T follicular helper cell (primary cell): Measurements from ENCODE around the gene EPB41L2.
"Not testable (repeated sequence)": the region's sequence is repeated elsewhere in the genome, so short reads cannot be mapped to it uniquely, and the experiment has no call there.

ENCODE experiments used
- DNase-seq: peaks from one replicate; pipeline ENCODE4 v3.0.0-alpha.2; 2020; ENCODE audit warnings: low read depth

The EPB41L2 gene

DNA sequence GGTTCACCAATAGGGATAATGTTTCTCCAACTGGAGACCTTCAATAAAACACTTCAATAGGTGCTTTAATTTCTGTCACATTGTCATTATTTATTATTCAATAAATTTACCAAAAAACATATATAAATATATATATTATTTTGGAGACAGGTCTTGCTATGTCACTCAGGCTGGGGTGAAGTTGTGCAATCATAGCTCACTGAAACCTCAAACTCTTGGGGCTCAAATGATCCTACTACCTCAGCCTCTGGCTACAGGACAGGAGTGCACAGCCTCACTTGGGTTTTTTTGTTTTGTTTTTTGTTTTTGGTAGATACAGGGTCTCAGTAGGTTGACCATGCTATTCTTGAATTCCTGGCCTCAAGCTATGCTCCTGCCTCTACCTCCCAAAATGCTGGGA lies 226.0 kb downstream of the EPB41L2 start:
- no peak for DNase-seq

DNA sequence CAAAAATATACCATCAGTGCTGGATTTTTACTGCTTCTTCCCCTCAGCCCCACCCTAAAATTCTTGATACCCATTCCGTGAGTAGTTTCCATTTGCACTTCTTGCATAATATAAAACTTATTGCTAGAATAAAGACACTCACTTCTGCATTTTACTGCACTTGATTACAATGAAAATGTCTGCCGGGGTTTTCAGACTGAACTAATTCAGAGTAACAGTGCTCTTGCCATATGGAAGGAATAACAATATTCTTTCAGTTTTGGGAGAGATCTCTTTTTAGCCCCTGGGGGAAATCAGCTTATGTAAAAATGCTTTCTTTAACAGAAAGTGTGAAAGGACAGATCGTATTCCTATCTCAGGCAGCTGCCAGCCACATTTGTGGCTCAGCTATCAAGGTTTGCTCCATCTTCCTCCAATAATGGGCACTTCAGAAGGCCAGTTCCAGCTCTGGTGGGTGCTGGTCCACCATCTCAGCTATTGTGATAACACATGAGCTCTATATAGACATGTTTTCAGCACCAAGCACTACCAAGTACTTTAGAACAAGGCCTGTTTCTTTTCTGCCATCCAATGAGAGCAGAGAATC lies 226.9 kb downstream of the EPB41L2 start:
- DNase-seq: no peak

DNA sequence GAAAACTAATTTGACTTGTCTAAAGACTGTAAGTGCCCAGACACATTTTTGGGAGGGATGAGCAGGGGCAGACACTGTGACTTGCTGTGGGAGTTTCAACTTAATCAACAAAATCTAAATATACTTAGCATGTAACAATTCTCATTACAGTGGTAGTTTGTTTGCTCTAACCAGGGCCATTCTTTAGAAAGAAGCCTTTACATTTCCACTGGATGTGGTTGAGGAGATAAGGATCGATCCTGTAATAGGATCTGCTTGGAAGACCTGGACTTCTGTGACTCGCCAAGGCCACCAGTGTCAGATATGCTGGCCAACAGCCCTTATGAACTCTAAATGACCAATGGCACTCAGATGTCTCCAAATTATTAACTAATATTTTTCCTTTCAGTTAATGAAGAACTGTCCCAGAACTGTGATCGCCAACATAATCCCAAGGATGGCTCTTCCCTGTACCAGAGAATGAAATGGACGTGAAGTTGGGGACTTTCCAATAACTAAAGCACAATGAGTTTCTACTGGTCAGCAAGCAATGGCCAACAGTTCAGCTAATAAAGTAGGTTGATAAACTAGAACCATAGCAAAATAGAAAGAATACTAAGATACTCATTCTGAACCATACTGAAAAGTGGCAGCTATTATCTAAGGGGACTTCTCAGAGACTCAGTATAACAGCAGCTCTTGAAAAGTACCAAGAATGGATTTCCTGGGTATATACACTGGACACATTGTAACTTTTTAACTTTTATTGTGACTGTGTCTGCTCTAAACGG lies 228.4 kb downstream of the EPB41L2 start:
- DNase-seq: no peak

DNA sequence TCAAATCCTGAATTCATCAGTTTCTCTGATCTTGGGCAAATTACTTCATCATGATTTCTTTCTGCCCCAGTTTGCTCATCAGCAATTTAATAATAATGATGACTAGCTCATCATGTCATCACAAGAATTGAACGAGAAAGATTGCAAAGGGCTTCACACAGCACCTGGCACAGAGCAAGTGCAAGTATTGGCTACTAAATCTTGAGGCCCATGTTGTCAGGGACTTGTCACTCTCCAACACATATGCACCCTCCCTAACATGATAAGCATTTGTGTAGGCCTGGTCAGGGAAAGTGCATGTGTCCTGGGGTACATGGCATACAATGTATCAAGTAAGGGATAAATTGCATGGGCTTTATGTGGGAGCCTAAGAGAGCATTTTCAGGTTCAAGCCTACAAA lies 229.5 kb downstream of the EPB41L2 start:
- no peak for DNase-seq

DNA sequence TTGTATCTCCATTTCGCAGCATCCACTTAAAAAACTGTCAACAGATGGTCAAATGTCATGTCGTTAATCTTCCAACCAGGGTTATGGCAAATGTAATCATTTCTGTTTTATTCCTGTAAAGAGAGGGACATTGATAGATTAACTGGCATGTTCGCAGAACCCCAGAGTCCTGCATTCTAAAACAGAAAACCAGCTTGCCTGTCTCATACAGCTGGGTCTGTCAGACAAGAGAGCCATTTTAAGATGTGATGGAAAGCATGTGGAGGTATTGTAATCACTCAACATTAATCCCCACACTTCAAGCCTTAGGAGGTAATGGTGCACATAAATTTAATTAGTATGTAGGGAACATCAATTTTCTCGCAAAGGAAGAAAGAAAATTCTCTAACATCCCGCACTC lies 231.4 kb downstream of the EPB41L2 start:
- DNase-seq: no peak

DNA sequence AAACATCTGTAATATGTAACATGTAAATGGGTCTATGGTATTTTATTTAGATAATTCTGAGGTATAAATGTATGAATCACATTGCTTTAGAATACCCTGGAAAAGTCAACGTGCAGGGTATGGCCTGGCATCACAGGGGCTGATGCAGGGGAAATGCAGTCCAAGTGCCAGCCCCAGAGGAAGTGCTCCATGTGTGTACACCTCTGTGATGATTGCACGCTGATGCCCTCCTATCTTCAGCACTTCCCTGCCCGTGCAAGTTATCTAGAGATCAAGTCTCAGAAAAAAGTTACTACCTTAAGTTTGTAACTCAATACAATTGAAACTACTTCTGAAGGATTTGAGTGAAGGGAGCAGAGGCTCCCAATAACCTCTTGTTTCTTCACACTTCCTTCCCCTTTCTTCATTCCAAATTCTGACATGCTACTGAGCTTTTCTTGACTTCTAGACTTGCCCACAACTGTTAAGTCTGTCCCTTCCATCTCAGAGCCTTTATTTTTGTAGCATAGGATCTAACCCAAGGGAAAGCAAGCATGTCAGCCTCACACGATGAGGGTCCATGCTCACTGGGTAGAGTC lies 233.6 kb downstream of the EPB41L2 start:
- no peak for DNase-seq

DNA sequence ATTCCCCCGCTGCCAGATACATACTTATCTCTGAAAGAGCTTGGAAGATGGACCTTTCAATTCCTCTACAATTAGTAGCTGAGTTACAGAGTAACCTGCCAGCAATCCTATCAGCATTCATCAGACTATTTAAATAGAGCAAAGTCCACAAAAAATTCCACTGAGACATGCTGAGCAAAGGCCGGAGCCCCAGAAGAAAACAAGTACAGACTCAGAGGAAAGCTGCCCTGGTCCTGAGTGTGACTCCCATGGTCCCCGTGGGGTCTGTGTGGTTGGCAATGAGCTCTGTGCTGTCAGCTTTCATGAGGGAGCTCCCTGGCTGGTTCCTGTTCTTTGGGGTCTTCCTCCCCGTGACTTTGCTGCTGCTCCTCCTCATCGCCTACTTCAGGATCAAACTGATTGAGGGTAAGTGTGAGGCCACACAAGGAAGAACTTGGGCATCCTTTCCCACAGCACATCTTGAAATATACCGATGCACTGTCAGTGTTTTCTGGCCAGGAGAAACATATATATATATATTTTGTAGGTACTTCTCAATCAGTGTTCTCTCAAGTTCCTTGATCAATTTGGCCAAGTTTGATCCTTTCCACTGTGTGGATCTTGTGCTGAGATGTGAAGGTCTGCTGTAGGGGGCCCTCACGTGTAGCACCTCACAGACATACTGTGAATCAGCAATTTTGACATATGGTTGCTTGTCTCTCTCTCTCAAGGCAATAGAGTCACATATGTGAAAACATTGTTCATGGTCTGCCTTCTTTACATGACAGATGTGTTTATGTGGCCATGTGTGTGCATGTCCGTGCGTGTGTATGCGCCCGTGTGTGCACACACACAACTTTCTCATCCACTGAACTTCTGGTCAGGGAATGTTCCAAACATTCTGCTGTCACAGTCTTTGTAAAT lies 235.5 kb downstream of the EPB41L2 start, which contains the start of gene SMLR1:
TSS of gene SMLR1 (plus strand) at position 160 of the 903 bp plus-strand sequence. CDS start at position 168, 8 bp downstream.
- no peak for DNase-seq

DNA sequence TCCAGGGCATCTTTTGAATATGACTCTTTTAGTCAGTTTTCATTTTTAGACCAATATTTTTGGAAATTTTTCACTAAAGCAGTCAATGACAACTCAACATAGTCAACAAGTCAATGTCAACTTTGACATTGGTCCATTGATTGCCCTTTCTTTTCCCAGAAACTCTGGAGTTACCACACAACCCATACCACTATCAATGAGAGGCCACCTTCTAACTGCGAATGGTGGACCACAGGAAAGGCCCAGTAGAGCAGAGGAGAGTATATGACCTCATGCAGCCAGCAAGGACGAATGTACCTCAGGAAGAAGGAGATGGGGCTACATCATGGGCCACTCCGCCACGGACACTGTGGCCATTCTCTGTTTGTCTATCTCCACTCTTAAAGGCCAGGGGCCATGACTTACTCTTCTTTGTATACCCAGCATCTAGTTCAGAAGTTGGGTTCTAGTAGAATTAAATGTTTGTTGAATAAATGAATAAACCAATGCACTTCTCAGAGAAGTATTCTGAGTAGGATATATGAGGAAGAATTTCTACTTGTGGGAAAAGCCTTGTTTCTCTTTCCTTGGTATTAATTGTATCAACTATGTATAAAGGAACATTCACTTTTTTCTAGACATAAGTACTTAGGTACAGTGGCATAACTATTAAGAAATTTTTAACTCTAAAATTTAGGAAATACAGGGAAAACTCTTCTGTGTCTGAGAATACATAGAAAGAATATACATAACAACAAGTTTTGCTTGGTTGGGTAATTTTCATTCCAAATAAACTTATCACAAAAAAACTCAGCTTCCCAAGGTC lies 236.4 kb downstream of the EPB41L2 start:
- no peak for DNase-seq

DNA sequence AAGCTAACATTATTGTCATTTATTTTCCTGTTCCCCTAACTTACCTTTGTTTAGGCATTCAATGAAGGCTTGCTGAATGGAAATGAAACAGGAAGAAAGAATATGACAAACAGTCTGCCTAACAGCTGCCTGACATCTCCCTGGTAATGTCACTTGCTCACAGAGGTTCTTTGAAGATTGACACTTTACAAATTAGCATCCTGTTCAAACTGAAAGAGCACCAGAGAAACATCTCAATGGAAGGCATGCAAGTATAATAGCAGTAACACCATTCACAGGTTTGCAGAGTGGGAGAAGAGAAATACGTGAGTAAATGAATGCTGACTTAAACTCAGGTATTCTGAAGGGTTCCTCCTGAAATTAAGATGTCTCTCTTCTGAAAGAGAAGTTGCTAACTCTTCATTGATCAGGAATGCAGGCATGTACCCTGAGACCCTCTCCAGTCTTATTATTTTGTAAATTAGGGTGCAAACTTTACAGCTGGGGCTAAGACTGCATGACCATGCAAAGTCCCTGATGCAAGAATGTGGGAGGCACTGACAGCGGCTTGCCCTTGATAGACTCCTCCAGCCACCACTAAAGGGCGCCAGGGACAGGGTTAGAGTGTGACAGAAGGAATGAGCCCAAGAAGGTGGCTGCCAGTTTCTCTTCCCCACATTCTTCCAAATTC lies 237.1 kb downstream of the EPB41L2 start:
- DNase-seq: no peak

DNA sequence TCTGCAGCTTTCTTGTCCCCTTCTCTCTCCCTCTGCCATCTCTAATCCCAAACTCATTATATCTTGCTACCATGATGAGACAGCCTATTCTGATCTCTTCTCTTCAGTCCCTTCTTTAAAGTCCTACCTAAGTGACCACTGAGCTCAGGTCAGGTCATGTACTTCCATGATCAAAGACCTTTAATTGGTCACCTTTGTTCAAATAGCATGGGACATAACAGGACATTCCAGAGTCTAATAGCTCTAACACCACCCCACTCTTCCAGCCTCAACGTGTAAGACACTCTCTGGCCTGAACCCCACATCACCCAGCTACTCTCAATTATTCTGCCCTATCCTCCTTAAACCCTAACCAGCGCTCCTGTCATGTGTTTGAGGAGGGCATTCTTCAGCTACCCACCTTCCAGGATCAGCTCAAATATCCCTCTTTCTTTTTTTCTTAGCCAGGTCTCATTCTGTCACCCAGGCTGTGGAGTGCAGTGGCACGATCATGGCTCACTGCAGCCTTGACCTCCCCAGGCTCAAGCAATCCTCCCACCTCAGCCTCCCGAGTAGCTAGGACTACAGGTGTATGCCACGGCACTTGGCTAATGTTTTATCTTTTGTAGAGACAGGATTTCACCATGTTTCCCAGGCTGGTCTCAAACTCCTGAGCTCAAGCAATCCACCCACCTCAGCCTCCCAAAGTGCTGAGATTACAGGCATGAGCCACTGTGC lies 237.9 kb downstream of the EPB41L2 start:
- DNase-seq: no peak

DNA sequence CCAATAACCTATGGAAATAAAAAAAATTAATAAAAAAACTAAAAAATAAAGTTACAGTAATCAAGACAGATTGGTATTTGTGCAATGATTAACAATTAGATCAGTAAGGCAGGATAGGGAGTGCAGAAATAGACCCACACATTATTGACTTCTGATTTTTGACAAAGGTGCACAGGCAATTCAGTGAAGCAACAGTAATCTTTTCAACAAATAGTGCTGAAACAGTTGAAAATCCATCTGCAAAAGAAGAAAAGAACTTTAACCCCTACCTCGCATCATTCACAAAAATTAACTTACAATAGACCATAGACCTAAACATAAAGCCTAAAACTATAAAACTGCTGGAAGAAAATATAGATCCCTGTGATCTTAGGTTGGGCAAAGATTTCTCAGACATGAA lies 240.3 kb downstream of the EPB41L2 start:
- no peak for DNase-seq

DNA sequence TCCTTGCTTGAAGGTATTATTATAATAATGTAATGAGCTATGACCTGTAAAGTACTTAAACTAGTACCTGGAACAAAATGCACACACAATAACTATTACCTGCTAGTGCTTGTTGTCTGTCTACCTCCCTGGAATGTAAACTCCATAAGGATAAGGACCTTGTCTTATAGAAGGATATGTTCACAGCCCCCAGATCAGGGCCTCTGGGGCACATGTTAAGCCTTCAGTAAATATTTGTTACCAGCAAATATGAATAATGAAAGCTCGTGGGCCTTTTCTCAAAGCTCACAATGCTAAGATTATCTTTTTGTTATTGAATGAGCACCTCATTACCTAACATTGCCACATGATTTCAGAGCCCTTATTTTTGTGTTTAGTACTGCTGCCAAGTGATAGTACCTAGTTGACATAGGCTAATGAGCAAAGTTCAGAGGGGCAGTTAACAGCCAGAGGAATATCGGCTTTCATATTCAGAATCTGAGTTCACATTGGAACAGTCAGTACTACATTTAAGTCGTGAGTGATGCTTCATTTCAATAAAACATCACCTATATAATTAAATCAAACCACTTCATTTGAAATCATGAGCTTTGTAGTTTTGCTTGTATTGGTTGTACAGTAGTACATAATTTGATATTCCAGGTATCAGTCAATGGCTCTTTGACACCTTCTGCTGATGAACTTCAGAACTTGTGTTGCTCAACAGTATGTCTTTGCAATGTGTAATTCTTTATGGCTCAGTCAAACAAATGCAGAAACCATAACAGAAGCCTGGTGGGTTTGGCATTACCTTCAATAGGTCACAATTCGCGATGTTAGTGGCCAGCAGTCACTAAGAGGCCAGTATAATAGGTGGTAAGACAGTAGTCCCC lies 247.6 kb downstream of the EPB41L2 start:
- no peak for DNase-seq

DNA sequence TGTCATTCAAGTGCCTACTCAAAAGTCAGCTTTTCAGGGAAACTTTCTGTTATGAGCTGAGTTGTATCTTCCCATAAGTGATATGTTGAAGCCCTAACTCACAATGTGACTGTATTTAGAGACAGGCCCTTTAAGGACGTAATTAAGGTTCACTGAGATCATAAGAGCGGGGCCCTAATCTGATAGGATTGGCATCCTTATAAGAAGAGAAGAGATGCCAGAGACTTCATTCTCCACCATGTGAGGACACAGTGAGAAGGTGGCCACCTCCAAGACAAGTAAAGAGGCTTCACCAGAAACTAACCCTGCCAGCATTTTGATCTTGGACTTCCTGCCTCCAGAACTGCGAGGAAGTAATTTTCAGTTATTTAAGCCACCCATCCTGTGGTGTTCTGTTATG lies 248.5 kb downstream of the EPB41L2 start:
- DNase-seq: no peak

DNA sequence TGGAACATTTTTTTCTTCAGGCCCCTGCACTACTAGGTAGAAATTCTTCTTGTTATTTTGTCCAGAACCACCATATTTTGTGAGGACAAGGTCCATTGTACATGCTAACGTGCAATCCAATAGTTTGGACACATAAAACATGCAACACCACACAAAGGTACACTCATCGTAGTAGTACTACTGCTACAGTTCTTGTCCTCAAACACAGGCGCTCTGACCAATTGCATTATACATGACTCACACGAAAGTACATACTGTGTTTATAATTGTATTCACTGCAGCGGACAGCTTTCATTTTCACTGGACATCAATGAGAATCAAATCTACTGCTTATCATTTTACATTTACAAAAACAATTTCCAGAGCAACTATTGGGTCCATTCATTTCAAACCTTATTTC lies 251.1 kb downstream of the EPB41L2 start:
- no peak for DNase-seq

DNA sequence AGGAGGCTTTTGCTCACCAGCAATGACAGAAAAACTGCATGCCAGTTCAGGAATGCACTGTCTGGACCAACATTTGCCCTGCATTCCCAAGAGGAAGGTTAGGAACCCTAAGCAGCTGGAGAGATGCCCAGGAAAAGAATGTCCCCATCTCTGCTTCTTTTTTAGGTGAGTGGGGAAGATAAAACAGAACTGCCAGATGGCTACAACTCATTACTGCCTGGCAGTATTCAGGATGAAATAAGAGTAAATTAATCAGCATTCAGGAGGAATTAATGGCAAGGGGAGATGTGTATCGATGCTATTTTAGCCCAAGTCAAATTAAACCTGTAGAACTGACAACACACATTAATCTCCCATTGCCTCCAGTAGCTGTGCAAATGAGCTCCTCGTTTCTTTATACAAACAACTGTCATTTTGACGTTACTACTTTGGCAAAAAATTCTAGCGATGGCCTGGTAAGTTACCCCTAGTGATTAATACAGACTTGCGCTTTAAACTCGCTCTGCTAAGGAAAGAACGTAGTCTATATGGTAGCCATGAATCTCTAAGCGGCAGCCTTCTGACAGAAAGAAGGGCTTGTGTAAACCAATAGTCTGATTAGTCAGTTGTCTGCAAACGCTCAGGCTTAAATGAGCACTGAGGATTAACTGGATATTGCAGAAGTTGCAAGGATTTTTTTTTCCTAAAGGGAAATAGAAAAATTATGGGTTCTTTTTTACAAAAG lies 252.6 kb downstream of the EPB41L2 start:
- no peak for DNase-seq

DNA sequence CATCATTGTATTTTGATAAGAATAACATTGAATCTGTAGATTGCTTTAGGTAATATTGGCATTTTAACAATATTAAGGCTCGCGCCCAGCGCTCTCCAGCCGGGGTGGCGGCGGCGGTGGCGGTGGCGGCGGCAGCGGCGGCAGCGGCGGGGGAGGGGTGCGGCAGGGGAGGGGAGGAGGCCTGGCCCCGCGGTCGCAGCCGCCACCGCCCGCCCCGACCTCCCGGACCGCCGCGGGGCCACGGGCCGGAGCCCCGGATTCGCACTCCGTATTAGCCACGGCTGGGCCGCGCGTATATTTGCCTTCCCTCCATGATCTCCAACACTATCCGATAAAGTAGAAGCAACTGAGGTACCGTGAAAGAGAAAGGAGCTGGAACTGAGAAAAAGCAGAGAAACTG lies 261.7 kb downstream of the EPB41L2 start:
- not testable (repeated sequence) for DNase-seq

DNA sequence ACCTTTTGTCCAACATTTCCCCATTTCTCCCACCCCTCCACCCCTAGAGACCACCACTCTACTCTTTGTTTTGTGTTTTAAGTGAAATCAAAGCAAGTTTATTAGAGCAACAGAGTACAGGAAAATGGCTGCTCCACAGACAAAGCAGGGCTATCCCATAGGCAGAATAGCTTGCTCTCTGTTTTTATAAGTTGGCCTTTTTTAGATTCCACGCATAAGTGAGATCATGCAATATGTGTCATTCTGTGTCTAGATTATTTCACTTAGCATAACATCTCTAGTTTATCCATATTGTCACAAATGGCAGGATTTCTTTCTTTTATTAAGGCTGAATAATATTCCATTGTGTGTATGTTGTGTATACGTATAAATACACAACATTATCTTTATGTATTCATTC lies 266.0 kb downstream of the EPB41L2 start:
- no peak for DNase-seq

DNA sequence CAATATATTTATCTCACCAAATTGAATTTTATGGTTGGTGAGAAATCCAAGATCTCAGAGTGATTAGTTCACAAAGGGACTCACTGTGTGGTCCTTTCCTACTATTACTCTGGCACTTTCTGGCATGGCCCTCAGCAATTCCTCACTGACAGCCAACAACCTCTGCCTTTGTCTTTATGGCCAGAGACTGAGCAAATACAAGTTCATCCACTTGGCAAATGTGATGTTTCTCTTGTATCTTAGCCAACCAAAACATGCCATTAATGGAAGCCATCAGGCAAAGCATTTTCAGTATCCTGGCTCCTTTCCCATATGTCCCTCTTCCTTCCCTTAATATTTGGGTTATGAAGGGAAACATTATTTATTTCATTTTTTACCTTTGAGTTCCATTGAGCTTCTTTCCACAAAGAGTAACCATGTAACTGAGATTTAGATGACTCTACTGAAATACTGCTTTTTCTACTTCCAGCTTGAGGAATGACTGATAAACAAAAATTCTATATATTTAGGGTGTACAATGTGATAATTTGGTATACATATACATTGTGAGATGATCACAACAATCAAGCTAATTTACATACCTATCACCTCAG lies 266.6 kb downstream of the EPB41L2 start:
- no peak for DNase-seq
